ENCODE measurements around the gene ATF7.
A peak's percentile ranks its signal among the peaks of the same experiment; 100 is the strongest.
"Not testable (repeated sequence)": the region's sequence is repeated elsewhere in the genome, so short reads cannot be mapped to it uniquely, and the experiment has no call there.

ATF7 gene

DNA sequence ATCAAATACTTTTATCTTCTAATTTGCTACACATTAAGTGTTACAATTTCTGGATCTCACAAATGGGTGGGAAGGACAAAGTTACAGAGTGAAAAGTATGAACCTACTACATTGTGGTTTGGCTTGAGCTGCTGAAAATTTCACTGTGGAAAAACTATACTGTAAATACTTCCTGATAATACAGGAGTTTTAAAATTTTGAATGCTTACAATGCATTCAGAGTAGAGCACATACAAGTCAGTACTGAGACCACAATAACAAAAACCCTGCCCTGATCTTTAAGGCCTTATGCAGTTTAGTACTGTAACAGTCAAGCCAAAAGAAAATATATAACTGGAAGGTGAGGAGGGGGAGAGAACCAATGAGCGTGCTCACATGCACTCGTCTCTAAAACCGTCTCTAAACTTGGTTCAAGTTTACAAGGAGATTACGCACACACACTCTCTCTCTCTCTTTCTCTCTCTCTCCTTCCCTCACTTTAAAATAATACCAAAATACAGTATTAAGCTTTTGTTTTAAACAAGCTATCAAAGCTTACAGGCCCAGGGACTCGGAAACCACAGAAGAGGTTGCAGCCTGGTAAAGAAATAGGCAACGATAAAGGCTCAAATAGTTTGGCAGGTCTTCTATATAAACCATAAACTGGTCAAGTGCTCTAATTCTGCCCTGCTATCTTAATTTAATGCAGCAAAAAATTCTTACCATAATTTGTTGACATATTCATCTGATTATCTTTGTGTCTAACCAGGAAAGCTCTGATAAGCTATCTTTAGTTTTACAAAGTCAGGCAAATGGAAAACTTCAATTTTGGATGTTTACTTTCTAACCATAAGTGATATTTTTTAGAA, 58.0 kb downstream of the ATF7 start:
- DNase-seq, result no peak

GRCh38 chr12:53565376-53565775, 60.8 kb downstream of the ATF7 start:
- DNase-seq, result not testable (repeated sequence)

DNA sequence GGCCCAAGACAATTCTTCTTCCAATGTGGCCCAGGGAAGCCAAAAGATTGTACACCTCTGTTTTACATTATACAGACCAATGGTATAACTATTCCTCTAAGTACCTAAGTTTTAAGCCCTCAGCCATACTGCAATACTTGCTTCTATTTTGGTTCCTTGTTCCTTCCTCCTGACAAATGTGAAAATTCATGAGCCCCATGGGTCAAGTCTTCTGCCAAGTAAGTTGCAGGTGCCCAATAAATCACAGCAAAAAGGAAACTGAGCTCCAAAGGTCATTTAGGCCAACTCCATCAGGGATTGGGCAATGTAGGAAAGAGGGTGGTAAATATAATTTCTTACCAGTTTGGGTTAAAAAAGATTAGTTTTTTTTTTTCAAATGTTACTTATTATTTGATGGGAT, 61.2 kb downstream of the ATF7 start:
- no peak for DNase-seq

DNA sequence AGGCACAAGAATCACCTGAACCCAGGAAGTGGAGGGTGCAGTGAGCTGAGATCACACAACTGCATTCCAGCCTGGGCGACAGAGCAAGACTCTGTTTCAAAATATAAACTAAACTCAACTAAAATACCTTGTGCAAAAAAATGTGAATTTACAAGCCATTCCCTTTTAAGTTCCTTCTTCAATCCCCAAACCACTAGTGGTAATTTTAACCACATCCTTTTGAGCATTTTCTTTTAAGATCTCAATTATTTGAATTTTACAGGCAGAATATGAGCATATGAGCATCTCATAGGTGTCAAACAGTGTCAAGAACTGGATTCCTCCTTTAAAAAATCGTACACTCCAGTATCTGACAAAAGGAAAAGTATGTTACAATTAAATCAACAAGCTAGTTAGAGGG, 61.9 kb downstream of the ATF7 start:
- no peak for DNase-seq

DNA sequence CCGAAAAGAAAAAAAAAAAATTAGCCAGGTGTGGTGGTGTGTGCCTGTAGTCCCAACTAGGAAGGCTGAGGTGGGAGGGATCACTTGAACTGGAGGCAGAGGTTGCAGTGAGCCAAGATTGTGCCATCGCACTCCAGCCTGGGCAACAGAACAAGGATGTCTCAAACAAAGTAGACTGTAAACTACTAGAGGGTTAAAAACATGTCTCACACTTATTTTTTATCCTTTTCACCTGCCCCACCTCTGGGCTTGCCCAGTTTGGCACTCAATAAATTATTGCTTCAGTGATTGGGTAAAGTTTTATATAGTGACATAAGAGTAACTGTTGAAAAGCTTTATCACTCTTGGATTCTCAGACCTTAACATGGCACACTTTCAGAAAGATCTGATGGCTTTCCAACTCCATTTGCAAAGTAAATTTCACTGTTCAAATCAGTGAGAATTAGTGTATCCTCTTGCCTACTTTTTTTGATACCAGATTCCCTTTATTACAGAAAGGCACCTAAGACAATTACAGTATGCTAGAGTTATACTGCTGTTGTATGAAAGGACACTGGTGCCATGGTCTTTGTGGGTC, 62.6 kb downstream of the ATF7 start:
- no peak for DNase-seq

DNA sequence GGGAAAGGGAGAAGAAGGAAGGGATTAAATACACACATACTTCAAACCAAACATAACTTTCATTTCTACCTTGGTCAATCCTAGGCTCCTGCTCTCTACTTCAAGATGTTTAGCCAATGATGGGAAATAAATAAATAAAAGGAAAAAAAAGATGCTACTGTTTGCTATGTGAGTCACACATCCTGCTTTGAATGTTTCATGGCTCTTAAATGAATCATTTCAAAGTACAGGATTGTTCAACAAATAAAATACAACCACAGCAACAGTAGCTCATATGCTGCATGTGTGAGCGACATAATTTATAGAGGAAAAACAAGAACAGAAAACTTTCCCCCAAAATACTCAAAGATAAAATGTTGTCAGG, 64.6 kb downstream of the ATF7 start:
- DNase-seq, result no peak

DNA sequence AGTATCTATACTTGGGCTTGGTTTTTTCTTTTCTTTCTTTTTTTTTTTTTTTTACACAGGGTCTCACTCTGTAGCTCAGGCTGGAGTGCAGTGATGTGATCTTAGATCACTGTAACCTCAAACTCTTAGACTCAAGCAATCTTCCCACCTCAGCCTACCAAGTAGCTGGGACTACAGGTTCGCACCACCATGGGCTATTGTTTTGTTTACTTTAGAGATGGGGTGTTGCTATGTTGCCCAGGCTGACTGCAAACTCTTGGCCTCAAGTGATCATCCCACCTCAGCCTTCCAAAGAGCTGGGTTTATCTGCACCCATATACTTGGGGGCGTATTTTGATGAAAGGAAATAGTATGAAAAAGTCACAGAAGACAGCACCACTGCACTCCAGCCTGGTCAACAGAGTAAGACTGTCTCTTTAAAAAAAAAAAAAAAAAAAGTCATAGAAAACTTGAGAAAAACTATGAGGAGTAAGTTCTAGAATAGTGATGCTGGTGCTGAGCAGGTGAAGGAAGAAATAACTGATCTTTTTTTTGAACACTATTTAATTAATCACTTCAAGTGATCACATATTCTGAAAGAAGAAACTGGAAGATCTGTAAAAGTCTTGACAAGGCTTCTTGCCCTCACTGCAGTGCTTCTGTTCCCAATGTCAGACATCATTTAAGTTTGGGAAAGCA, 65.1 kb downstream of the ATF7 start:
- DNase-seq, result no peak

DNA sequence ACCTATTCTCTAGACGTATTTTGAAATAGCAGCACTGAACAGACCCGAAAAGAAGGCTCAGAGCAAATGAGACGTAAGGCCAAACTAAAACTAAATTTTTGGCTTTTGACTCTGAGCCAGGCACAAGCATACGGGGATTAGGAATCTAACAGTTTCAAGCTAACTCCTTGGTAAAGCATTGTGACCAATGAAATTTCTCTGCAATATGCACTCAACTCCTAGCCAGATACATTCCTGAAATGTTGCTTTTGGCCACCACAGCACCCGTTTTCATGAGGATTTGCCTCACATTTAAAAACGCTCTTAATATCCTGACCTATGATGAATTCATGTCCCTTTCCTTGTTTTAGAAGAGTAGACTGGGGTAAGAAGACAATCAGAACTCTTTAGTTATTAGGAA, 65.8 kb downstream of the ATF7 start:
- DNase-seq, result no peak

DNA sequence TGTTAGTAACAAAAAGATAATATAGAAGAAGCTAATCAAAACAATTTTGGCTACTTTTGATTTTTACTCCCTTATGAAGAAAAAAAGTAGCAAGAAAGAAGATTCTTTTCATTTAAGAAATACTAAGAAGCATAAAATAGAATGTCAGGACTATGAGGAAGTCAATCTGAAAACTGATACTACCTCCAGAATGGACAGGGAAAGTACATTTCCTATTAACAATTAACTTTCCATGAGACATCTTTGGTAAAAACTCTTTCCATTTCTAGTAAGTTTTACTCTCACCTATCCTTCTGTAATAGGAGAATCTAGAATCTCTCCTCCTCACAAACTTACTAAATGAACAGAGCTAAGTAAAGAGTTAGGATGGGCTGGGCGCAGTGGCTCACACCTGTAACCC, 67.6 kb downstream of the ATF7 start:
- no peak for DNase-seq

DNA sequence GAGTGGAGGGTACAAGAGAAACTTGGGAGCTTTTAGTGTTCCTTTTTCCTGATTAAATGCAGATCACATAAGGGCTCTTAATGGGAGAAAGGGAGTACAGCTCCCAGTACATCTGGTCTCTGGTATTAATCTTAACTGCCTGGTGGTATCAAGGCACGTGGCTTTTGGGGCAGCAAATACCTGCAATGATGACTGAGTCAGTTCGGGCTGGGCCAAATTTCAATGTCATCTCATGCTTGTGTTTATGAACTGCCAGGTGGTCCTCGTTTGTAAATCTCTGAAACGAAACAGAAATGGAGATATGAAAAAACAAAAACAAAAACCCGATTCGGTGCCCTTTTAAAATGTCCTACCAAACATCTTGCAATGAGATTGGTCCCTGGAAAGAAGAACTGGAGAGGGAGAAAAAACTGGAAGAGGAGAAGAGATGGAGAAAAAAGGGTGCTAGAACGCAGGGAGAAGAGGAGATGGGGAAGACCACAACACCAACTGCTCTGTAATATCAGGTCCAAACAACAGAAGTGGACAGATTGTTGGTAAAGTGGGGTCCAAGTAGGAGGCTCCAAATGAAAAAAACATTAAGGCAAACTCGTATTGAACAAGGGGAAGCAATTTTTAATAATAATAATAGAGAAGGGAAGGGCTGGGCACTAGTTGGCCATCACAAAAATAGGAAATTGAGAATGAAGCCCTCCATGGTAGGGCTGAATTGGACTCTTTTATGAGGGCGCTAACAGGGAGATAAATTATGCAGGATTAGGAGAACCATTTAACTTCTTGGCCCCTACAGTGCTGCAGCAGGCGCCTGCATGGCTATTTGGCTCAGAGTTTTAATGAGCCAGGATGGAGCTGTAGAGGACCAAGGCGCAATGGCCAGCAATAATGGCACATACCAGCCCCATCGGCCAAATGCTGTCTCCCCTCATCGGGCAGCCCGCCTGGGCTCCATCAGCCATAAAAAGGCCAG, 73.5 kb downstream of the ATF7 start:
- DNase-seq, result no peak

DNA sequence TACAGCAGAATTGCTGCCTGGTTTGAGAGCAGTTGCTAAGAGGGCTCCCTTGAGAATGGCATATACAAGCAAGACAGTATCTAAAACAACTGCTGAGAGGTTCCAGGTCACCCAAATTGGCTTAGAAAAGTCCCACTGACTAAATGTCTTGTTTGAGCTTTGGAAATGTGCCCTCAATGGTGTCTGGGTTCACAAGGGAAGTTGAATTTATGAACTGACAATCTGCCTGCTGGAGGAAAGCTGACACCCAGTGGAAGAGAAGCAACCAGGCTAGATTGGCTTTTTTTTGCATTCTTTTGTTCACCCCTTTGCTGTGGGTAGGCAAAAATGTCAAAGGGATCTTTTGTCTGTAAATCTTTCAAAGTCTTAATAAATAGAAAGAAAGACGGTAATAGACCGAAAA, 74.3 kb downstream of the ATF7 start:
- DNase-seq, result no peak

DNA sequence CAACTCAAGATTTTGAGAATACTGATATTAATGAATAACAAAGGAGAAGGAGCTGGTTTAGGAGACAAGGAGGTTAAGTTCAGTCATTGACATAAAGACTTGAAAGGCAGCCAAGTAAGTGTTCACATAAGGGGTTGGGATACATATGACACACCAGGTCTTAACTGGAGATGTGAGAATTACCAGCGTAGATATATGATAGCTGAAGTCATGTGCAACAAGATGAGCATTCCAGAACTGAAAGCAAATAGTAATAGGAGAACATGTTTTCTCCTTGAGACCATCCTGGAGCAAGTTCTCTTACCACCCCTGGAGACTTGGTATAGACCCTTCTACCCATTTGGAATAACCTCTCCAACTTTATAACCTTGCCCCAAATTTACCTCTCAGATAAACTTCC, 75.6 kb downstream of the ATF7 start:
- DNase-seq, result no peak

DNA sequence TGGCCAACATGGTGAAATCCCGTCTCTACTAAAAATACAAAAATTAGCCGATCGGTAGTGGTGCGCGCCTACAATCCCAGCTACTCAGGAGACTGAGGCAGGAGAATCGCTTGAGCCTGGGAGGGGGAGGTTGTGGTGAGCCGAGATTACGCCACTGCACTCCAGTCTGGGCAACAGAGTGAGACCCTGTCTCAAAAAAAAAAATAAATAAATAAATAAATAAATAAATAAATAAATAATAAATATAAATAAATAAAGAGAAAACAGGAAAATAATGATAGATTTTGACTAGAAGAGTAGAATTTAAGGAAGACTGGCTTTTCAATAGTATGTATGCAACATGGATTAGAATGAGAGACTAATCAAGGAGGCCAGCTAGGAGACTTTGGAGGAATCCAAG, 76.1 kb downstream of the ATF7 start:
- not testable (repeated sequence) for DNase-seq

- not testable (repeated sequence) for DNase-seq
These were observed 77.8 kb downstream of the ATF7 start for GRCh38 chr12:53548354-53548753.

GRCh38 chr12:53543539-53543938, 82.6 kb downstream of the ATF7 start:
- peak; percentile 39 for DNase-seq

GRCh38 chr12:53539526-53539925, 86.7 kb downstream of the ATF7 start:
- DNase-seq, result no peak

GRCh38 chr12:53538209-53538689, 87.9 kb downstream of the ATF7 start:
- DNase-seq, result no peak

- DNase-seq, result no peak
These were observed 89.2 kb downstream of the ATF7 start for GRCh38 chr12:53536962-53537361.

- DNase-seq, result no peak
These were observed 92.7 kb downstream of the ATF7 start for GRCh38 chr12:53533471-53533870.

DNA sequence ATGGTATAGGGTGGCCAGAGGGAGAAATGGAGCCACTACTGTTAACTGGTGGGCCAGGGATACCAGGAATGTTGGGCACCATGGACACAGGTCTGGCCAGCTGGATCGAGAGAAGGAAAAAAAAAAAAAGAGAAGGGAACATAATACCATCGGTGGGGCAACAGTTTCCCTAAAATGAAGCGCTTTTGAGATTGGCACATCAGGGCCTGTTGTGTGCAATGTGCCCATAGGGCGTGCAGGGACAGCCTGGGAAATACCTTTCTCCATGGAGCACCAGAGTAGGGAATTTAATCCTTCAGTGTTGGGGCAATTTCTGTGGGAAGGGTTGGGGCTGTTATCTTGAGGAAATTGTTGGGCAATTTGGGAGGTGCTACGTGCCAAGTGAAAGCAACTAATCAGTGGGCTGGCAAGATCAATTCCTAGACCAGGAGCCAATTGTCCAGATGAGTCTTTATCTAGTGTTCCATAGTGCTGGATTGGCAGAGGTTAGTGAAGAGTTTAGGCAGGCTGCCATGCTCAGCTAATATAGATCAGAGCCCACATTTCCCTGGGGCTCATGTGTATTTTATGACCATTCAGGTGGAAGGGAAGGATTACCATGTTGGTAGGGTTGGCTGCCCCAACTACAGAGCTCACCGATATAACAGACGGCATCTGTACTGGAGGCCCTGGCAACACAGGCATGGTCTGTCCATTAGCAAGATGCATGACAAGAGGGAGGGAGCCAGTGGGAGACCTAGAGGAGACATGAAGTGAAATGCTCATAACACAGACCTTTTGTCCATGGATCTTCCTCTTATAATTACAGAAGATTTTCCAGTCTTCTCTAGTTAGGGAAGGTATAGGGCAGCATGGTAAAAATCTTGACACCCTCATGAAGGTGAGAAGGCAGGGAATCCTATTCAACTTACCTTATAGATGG, 93.4 kb downstream of the ATF7 start:
- no peak for DNase-seq

- DNase-seq, result no peak
These were observed 94.2 kb downstream of the ATF7 start for GRCh38 chr12:53532021-53532420.
